GM12878 (cell line): ENCODE data around the gene MUC5B. TPM values are rescaled to one million over a fixed set of nuclear protein-coding genes. Genes with fewer than 3 reads are reported as not detected.

Experiments
- ATAC-seq: fragments of 200-7000 bp; cut with Tn5 transposase; 3 replicates; pipeline ENCODE4 v1.9.1; 2020; ENCODE audit warnings: mild to moderate bottlenecking, moderate library complexity
- BruUV-seq: library from RNA; stranded (reverse); fragments of 400-500 nt; replicated peaks from 2 replicates; lab custom pipeline; 2021; lab: Mats Ljungman, UMichigan
- CTCF ChIA-PET: fragments of 300-600 bp; sonication (Branson Sonifier 250); formaldehyde crosslinking; extraction: SDS; loops from one replicate; lab custom pipeline; 2021; ENCODE audit warnings: inconsistent platforms; lab: Yijun Ruan, JAX
- POLR2A ChIA-PET: fragments of 350-600 bp; formaldehyde crosslinking; extraction: SDS; loops from one replicate; lab custom pipeline; 2021; ENCODE audit warnings: inconsistent platforms; lab: Charles Lee
- RAD21 ChIA-PET: fragments of 300-600 bp; sonication (Branson Sonifier 250); formaldehyde crosslinking; loops from one replicate; lab custom pipeline; 2023; ENCODE audit warnings: antibody characterized with exemption; ENCODE audit not compliant: unreplicated experiment; lab: Charles Lee
- SMC1A ChIA-PET: fragments of 300-600 bp; sonication (Branson Sonifier 250); formaldehyde crosslinking; loops from one replicate; lab custom pipeline; 2023; ENCODE audit not compliant: unreplicated experiment, uncharacterized antibody; lab: Charles Lee
- DNase-seq: peaks from one replicate; pipeline ENCODE4 v3.0.0-alpha.2; 2011; ENCODE audit warnings: low read depth, low spot score
- FAIRE-seq: peaks from 3 replicates; lab custom pipeline; 2011; peaks lifted over from hg19 to GRCh38; lab: Jason Lieb, UNC
- H2AFZ ChIP-seq: 2 replicates; pipeline ENCODE4 v1.6.0; 2011; ENCODE audit warnings: low read depth, low read length, control low read depth; ENCODE audit not compliant: control insufficient read depth
- H3K27ac ChIP-seq: 2 replicates; pipeline ENCODE4 v1.5.1; 2011; ENCODE audit warnings: control low read depth; ENCODE audit not compliant: control insufficient read depth, insufficient read depth
- H3K27me3 ChIP-seq, 2 experiments: replicated peaks in 1 of 2; 2 replicates each; pipeline versions ENCODE4 v1.6.0 to v1.6.1; 2011; ENCODE audit warnings: low read length in 1 of 2; ENCODE audit not compliant: control insufficient read depth in 2 of 2, insufficient read depth in 2 of 2
- H3K36me3 ChIP-seq, 2 experiments: 2 replicates each; pipeline ENCODE4 v1.5.1; 2011; ENCODE audit warnings: low read length in 1 of 2; ENCODE audit not compliant: control insufficient read depth in 2 of 2, insufficient read depth in 2 of 2
- H3K4me1 ChIP-seq: 2 replicates; pipeline ENCODE4 v1.6.1; 2011; ENCODE audit warnings: mild to moderate bottlenecking, low read length, moderate library complexity, mixed read lengths; ENCODE audit not compliant: control insufficient read depth, insufficient read depth
- H3K4me2 ChIP-seq: 2 replicates; pipeline ENCODE4 v1.6.0; 2011; ENCODE audit warnings: control low read depth; ENCODE audit not compliant: control insufficient read depth, insufficient read depth
- H3K4me3 ChIP-seq: fragments of 200-600 bp; sonication (generic); 2 replicates; pipeline ENCODE4 v1.5.1; 2016
- H3K79me2 ChIP-seq: 2 replicates; pipeline ENCODE4 v1.6.0; 2011; ENCODE audit warnings: low read length; ENCODE audit not compliant: control insufficient read depth, insufficient read depth
- H3K9ac ChIP-seq: 2 replicates; pipeline ENCODE4 v1.8.0; 2011; ENCODE audit warnings: low read length, control low read depth, mixed read lengths; ENCODE audit not compliant: control insufficient read depth, insufficient read depth
- H3K9me3 ChIP-seq: replicated peaks from 3 replicates; pipeline ENCODE4 v1.5.1; 2011; ENCODE audit warnings: mild to moderate bottlenecking, low read length; ENCODE audit not compliant: control insufficient read depth, insufficient read depth
- H4K20me1 ChIP-seq: 2 replicates; pipeline ENCODE4 v1.6.0; 2011; ENCODE audit not compliant: control insufficient read depth, insufficient read depth
- CEBPB ChIP-seq, 2 experiments: fragments of 150-350 bp in 1 of 2; IDR thresholded peaks; 2 replicates each; pipeline ENCODE4 v1.6.1; 2012 to 2014; ENCODE audit warnings: low read depth in 2 of 2, low read length in 2 of 2, borderline replicate concordance in 1 of 2, inconsistent platforms in 1 of 2
- CREM ChIP-seq: IDR thresholded peaks from 2 replicates; pipeline ENCODE4 v1.6.1; 2014; ENCODE audit warnings: antibody characterized with exemption, low read depth
- DPF2 ChIP-seq: fragments of 450-650 bp; IDR thresholded peaks from 2 replicates; pipeline ENCODE4 v1.6.1; 2017; ENCODE audit warnings: mild to moderate bottlenecking
- HCFC1 ChIP-seq: fragments of 150-350 bp; IDR thresholded peaks from 2 replicates; pipeline ENCODE4 v1.6.1; 2014; ENCODE audit warnings: low read length
- MXI1 ChIP-seq: fragments of 150-350 bp; IDR thresholded peaks from 2 replicates; pipeline ENCODE4 v1.6.1; 2011; ENCODE audit warnings: low read depth, mild to moderate bottlenecking, inconsistent platforms, low read length, improper control_type of control experiment
- NFYA ChIP-seq: IDR thresholded peaks from 2 replicates; pipeline ENCODE4 v1.6.1; 2011; ENCODE audit warnings: low read depth, mild to moderate bottlenecking, low read length, improper control_type of control experiment, borderline replicate concordance
- SMC3 ChIP-seq: IDR thresholded peaks from 2 replicates; pipeline ENCODE4 v1.6.1; 2011; ENCODE audit warnings: low read length, improper control_type of control experiment, borderline replicate concordance
- SPI1 ChIP-seq: IDR thresholded peaks from 2 replicates; pipeline ENCODE4 v1.6.1; 2011; ENCODE audit warnings: low read depth, mild to moderate bottlenecking, low read length, moderate library complexity, borderline replicate concordance; ENCODE audit not compliant: insufficient read depth
- TAF1 ChIP-seq: IDR thresholded peaks from 2 replicates; pipeline ENCODE4 v1.6.1; 2011; ENCODE audit warnings: mild to moderate bottlenecking, low read depth, low read length, borderline replicate concordance
- TCF7 ChIP-seq: IDR thresholded peaks from 2 replicates; pipeline ENCODE4 v1.6.1; 2014; ENCODE audit warnings: antibody characterized with exemption, borderline replicate concordance
- ZBED1 ChIP-seq: IDR thresholded peaks from 2 replicates; pipeline ENCODE4 v1.6.1; 2016; ENCODE audit warnings: borderline replicate concordance
- ZZZ3 ChIP-seq: IDR thresholded peaks from 2 replicates; pipeline ENCODE4 v1.6.1; 2011; ENCODE audit warnings: low read depth; ENCODE audit not compliant: control insufficient read depth, insufficient read length
- WGBS: methylation state at CpG from one replicate; pipeline ENCODE4 v1.1.6; 2016; ENCODE audit warnings: low lambda C conversion rate; ENCODE audit not compliant: insufficient replicate concordance, insufficient coverage; ENCODE audit errors: missing lambda C conversion rate; 5-methylcytosine and 5-hydroxymethylcytosine counted together
- in situ Hi-C: fragments of 300-500 bp; cut with MboI; formaldehyde crosslinking; loops from 9 replicates; pipeline ENCODE4 v1.14.3; 2018; ENCODE audit warnings: mixed read lengths
- intact Hi-C: fragments of 100-400 bp; cut with micrococcal nuclease; formaldehyde crosslinking; loops from one replicate; pipeline ENCODE4 v1.14.2; 2022; ENCODE audit not compliant: unreplicated experiment
- polyA plus RNA-seq, 11 experiments: library from polyadenylated mRNA; depleted of rRNA in 4 of 11; unstranded in 6 of 11; stranded (reverse) in 5 of 11; fragments of >200 nt; fragmentation: Nextera tagmentation in 4 of 11; fragmentation: Illumina TruSeq in 1 of 11; extraction: Ambion mirVana in 4 of 11; extraction: Trizol in 1 of 11; gene quantifications; 1 replicate in 1 of 11; 2 replicates in 10 of 11; pipeline versions ENCODE4 v1.2.1 to v1.2.3, GENCODE V29; 2011 to 2016; ENCODE audit warnings: inconsistent platforms in 2 of 11, missing spikeins in 2 of 11, low read depth in 1 of 11
- total RNA-seq, 4 experiments: library from RNA; depleted of rRNA in 3 of 4; stranded (reverse); fragments of >200 nt in 3 of 4; fragmentation: Illumina TruSeq in 1 of 4; extraction: Trizol in 1 of 4; gene quantifications; 2 replicates each; pipeline versions ENCODE4 v1.2.1 to v1.2.3, GENCODE V29; 2013 to 2021
- TF ChIP-seq, protein P1 (sequence below): fragments of 450-650 bp; IDR thresholded peaks from 2 replicates; pipeline ENCODE4 v1.6.1; 2018; ENCODE audit warnings: borderline replicate concordance, mild to moderate bottlenecking; ENCODE audit not compliant: partially characterized antibody
- TF ChIP-seq, protein P2 (sequence below): fragments of 450-650 bp; IDR thresholded peaks from 2 replicates; pipeline ENCODE4 v1.6.1; 2017; ENCODE audit warnings: borderline replicate concordance
- TF ChIP-seq, protein P3 (sequence below): fragments of 450-650 bp; conservative IDR thresholded peaks from 2 replicates; pipeline ENCODE4 v1.6.1; 2017; ENCODE audit warnings: mild to moderate bottlenecking, moderate library complexity
- TF ChIP-seq, protein P4 (sequence below): IDR thresholded peaks from 2 replicates; pipeline ENCODE4 v1.6.1; 2011; ENCODE audit warnings: low read depth, low read length, improper control_type of control experiment, borderline replicate concordance

The MUC5B gene
- total and polyA plus RNA-seq, 10 of the 15 experiments (the other 5 are each of a cell fraction or from before 2014, with no cell fraction given): 1.5 TPM; not detected in 9

DNA sequence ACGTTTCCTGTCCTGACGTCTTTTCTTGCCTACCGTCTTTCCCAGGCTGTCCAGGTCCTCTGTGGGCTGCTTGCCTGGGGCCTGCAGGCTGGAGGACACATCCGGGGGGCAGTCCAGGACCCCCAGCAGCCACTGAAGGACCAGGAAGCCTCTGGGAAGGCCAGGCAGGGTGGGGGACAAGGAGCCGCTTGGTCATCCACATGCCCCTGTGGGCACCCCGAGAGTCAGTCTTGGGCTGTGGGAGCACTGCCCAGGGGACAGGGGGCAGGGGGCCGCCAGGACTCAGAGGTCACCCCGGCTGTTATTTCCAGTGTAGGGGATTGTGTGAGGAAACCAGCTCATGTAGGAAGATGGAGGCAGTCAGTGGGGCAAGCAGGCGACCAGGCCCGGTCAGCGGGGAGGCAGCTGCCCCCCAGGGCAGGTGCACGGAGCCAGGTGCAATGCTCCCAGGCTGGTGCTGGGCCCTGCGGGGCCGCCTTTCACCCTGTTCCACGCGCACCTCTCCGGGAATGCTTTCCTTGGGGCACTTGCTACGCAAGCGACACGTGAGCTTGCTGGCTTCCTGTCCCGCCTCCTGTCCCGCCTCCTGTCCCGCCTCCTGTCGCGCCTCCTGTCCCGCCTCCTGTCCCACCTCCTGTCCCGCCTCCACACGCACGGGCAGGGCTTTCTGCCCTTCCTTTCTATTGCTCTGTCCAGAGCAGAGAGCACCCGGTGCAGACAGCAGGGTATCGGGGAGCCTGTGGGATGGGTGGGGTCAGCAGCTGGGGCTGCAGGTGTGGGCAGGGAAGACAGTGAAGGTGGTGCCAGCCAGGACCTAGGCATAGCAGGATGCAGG lies 39.5 kb downstream of the MUC5B start:
- ChIA-PET CTCF (interaction anchor here (0.7 kb wide), 1 partner anchor 63 kb away, joined by 3 read pairs; no protein-coding TSS in a partner anchor), RAD21 (interaction anchor here (0.6 to 1.5 kb wide), 2 partner anchors 257 to 313 kb away, joined by 3 to 5 read pairs; no protein-coding TSS in a partner anchor), POLR2A (no interaction called here), SMC1A (interaction anchor here (0.8 kb wide), 1 partner anchor 312 kb away, joined by 4 read pairs; no protein-coding TSS in a partner anchor)
- no TSS peak for BruUV-seq
- peak overlapping the region; percentile 83 for H2AFZ ChIP-seq
- H3K9ac ChIP-seq: peak overlapping the region; percentile 70
- peak overlapping the region; percentile 48 for H3K27ac ChIP-seq
- H3K4me2 ChIP-seq: peak overlapping the region; percentile 79
- in situ Hi-C loops: no loop called here
- intact Hi-C loops: no loop called here
- WGBS: 8% methylated on average over 28 of the region's 31 CpGs
- H4K20me1 ChIP-seq: no peaks in the 10 kb centered on the region
- H3K36me3 ChIP-seq: no peaks in the 10 kb centered on the region
- peak overlapping the region; percentile 53; the same call in 1 of the 2 replicates for H3K4me3 ChIP-seq
- ATAC-seq (peak; percentile 98), FAIRE-seq (no peak), DNase-seq (peak; percentile 52)
- peaks cover 3% of the 10 kb centered on the region; the same call in 1 of the 3 replicates for H3K9me3 ChIP-seq
- no peaks in the 10 kb centered on the region for H3K79me2 ChIP-seq
- no peaks in the 10 kb centered on the region for H3K27me3 ChIP-seq
- H3K4me1 ChIP-seq: 0 out of 2 replicates have a peak, but pooled peaks cover 2% of the 10 kb centered on the region
- TF ChIP-seq NFYA: no peak
- no peak for TF ChIP-seq SMC3
- peak; percentile 32; the same call in 1 of the 2 replicates for TF ChIP-seq DPF2
- peak; percentile 52 for TF ChIP-seq HCFC1
- TF ChIP-seq SPI1: no peak
- TF ChIP-seq TAF1: no peak
- no peak for TF ChIP-seq ZBED1
- TF ChIP-seq MXI1: peak; percentile 82
- no peak for TF ChIP-seq TCF7
- TF ChIP-seq ZZZ3: no peak
- TF ChIP-seq CREM: peak; percentile 52; the same call in 1 of the 2 replicates
- TF ChIP-seq, protein P1, sequence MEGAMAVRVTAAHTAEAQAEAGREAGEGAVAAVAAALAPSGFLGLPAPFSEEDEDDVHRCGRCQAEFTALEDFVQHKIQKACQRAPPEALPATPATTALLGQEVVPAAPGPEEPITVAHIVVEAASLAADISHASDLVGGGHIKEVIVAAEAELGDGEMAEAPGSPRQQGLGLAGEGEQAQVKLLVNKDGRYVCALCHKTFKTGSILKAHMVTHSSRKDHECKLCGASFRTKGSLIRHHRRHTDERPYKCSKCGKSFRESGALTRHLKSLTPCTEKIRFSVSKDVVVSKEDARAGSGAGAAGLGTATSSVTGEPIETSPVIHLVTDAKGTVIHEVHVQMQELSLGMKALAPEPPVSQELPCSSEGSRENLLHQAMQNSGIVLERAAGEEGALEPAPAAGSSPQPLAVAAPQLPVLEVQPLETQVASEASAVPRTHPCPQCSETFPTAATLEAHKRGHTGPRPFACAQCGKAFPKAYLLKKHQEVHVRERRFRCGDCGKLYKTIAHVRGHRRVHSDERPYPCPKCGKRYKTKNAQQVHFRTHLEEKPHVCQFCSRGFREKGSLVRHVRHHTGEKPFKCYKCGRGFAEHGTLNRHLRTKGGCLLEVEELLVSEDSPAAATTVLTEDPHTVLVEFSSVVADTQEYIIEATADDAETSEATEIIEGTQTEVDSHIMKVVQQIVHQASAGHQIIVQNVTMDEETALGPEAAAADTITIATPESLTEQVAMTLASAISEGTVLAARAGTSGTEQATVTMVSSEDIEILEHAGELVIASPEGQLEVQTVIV: no peak
- TF ChIP-seq, protein P2, sequence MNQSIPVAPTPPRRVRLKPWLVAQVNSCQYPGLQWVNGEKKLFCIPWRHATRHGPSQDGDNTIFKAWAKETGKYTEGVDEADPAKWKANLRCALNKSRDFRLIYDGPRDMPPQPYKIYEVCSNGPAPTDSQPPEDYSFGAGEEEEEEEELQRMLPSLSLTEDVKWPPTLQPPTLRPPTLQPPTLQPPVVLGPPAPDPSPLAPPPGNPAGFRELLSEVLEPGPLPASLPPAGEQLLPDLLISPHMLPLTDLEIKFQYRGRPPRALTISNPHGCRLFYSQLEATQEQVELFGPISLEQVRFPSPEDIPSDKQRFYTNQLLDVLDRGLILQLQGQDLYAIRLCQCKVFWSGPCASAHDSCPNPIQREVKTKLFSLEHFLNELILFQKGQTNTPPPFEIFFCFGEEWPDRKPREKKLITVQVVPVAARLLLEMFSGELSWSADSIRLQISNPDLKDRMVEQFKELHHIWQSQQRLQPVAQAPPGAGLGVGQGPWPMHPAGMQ: no peak
- TF ChIP-seq, protein P3, sequence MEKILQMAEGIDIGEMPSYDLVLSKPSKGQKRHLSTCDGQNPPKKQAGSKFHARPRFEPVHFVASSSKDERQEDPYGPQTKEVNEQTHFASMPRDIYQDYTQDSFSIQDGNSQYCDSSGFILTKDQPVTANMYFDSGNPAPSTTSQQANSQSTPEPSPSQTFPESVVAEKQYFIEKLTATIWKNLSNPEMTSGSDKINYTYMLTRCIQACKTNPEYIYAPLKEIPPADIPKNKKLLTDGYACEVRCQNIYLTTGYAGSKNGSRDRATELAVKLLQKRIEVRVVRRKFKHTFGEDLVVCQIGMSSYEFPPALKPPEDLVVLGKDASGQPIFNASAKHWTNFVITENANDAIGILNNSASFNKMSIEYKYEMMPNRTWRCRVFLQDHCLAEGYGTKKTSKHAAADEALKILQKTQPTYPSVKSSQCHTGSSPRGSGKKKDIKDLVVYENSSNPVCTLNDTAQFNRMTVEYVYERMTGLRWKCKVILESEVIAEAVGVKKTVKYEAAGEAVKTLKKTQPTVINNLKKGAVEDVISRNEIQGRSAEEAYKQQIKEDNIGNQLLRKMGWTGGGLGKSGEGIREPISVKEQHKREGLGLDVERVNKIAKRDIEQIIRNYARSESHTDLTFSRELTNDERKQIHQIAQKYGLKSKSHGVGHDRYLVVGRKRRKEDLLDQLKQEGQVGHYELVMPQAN: peak; percentile 72; the same call in 1 of the 2 replicates
- TF ChIP-seq CEBPB (IDR thresholded peaks at IDR 0.05; ENCODE audit: borderline replicate concordance in 1 of 2, low read depth in 2 of 2, low read length in 2 of 2): no peak
- TF ChIP-seq, protein P4, sequence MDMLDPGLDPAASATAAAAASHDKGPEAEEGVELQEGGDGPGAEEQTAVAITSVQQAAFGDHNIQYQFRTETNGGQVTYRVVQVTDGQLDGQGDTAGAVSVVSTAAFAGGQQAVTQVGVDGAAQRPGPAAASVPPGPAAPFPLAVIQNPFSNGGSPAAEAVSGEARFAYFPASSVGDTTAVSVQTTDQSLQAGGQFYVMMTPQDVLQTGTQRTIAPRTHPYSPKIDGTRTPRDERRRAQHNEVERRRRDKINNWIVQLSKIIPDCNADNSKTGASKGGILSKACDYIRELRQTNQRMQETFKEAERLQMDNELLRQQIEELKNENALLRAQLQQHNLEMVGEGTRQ: peak; percentile 65
